Hematopoietic multipotent progenitor cell treated with erythropoietin and hydrocortisone succinate and interleukin-3 and kit ligand, for 15 days (in vitro differentiated cells): Measurements from ENCODE around the gene WFIKKN1.
"Not testable (repeated sequence)": the region's sequence is repeated elsewhere in the genome, so short reads cannot be mapped to it uniquely, and the experiment has no call there.

Experiments
- DNase-seq: peaks from one replicate; pipeline ENCODE4 v3.0.0-alpha.2; 2015; ENCODE audit warnings: low spot score

Gene WFIKKN1

GRCh38 chr16:595942-596735, 34.6 kb upstream of the WFIKKN1 start:
- DNase-seq = no peak

GRCh38 chr16:596736-597060, 34.1 kb upstream of the WFIKKN1 start:
- no peak for DNase-seq

- not testable (repeated sequence) for DNase-seq
Measured at GRCh38 chr16:597655-598054, 33.1 kb upstream of the WFIKKN1 start.

GRCh38 chr16:598823-599739, 31.7 kb upstream of the WFIKKN1 start:
- no peak for DNase-seq

- DNase-seq = peak; percentile 24
Measured at GRCh38 chr16:600781-601180, 30.0 kb upstream of the WFIKKN1 start.

GRCh38 chr16:603933-604332, 26.9 kb upstream of the WFIKKN1 start:
- no peak for DNase-seq

DNA sequence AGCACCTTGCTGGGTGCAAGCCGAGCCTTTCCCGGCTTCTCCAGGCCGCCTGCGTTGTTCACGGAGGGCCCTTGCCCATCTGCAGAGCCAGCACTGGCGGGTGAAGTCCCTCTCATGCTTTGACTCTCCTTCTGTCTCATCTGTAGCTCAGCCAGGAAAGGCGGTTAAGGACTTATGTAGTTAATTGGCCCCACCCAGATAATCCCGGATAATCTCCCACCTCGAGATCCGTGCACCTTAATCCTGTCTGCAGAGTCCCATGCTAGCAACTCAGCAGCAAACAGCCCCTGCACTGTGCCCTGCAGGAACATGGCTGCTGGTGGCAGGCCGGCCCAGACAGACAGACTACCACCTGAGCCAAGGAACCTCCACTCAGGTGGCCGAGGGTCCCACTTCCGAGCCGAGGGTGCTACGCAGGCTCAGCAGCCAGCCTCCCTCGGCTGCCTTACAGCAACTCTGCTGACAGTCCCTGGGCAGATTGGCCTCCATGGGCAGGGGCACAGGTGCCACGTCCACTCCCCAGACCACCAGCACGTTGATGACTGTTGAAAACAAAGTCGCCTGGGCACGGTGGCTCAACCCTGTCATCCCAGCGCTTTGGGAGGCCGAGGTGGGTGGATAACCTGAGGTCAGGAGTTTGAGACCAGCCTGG, 24.0 kb upstream of the WFIKKN1 start:
- DNase-seq = no peak

- DNase-seq = no peak
Measured at GRCh38 chr16:608019-608418, 22.8 kb upstream of the WFIKKN1 start.

DNA sequence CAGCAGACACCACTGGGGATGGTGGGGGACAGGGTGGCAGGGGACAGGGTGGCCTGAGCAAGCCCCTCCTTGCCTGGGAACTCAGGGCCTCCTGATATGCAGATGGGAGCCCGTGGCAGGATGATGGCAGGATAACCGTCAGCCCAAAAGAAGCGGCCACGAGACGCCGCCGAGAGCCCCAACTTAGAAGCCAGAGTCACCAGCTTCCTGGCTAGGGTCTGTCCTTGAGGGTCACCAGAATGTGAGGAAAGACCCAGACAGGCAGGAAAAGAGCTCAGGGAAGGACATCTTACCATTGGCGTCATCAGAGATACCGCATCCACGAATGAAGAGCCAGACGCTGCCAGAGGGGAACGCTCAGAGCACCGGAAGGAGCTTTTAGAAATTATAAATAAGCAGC, 21.5 kb upstream of the WFIKKN1 start:
- DNase-seq = no peak

- no peak for DNase-seq
Measured at GRCh38 chr16:609984-610383, 20.8 kb upstream of the WFIKKN1 start.

DNA sequence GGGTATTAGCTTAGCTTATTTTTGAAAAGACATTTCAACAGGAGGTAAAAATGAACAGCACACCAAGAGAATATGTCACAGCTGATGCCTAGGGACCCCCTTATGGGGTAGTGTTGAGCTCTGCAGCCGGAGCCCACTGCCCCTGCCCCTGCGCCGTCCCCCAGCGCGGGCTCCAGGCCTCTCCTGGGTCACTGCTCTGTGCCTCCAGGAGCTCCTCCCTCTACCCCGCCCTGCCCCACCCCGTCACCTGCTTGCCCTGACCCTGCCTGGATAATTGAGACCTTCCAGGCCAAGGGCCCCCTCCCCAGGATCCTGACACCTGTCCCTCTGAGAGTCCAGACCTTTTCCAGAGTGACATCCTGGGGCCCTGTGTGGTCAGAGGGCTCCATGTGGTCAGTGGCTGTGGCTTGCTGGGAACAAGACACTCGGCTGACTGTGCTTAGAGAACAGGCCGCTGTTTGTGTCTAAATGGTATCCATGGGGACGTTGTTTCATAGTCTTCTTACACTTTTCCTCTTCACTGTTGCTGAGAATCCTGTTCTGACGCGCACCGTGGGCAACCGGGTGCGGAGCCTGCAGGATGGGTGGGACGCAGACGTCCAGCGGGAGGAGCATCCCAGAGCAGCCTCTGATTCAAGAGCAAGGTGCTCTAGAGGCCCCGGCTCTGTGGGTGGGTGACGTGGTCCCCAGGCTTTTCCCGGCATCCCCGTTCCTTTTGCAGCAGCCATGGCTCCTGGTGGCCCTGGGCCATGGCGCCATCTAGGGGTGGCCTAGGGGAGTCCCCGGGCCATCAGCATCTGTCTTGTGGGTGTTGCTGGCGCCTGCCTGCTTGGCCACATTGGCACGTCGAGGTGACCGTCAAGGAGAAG, 20.0 kb upstream of the WFIKKN1 start:
- peak; percentile 56 for DNase-seq

DNA sequence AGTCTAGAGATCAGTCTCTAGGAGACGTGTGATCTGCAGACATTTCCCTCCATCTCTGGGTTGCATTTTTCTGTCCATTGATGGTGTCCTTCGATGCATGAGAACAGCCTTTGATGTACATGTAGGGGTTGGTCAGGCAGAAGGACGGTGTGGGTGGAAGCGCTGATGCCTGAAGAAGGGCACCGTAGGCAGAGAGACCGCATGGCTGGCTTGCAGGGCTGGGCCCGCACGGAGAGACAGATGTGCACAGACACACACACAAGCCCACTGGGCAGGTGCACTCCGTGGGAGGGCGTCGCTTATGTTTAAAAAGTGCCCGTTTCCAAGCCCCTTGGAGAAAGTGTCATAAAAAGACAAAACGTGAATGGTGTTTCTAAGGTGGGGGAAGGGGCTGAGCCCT, 15.7 kb upstream of the WFIKKN1 start:
- no peak for DNase-seq

- no peak for DNase-seq
Measured at GRCh38 chr16:616733-617586, 13.8 kb upstream of the WFIKKN1 start.

- DNase-seq = no peak
Measured at GRCh38 chr16:617855-618254, 12.9 kb upstream of the WFIKKN1 start.

GRCh38 chr16:619476-620100, 11.2 kb upstream of the WFIKKN1 start:
- DNase-seq = no peak

DNA sequence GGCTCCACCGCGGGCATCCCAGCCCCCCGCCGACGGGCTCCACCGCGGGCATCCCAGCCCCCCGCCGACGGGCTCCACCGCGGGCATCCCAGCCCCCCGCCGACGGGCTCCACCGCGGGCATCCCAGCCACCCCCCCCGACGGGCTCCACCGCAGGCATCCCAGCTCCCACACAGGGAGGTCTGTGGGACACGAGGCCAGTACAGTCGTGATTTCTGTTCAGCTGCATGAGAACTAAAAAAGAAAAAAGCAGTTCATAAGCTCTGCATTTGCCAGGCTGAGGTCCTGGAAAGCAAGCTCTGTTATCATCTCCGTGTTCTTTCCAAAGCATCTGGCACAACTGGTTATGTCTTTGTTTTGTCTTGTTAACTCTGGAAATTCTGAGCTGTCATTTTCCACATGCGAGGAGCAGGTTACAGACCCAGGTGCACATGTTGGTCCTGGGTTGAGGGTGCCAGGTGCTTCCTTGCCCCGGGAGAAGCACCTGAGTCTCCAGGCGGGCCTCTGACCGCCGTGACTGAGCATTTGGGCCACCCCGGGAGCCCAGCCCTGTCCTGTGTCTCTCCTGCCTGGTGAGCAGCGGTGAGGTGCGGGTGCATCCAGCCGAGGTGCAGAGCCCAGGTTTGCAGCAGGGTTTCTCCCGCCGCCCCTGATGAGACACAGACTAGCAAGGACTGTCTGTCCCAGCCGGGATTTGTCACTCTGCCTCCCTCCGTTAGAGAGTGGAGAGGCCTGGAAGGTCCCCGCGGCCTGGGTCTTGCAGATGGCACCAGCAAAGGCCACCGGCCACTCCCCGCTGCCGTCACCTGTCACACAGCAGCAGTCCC, 9.9 kb upstream of the WFIKKN1 start:
- DNase-seq = no peak

DNA sequence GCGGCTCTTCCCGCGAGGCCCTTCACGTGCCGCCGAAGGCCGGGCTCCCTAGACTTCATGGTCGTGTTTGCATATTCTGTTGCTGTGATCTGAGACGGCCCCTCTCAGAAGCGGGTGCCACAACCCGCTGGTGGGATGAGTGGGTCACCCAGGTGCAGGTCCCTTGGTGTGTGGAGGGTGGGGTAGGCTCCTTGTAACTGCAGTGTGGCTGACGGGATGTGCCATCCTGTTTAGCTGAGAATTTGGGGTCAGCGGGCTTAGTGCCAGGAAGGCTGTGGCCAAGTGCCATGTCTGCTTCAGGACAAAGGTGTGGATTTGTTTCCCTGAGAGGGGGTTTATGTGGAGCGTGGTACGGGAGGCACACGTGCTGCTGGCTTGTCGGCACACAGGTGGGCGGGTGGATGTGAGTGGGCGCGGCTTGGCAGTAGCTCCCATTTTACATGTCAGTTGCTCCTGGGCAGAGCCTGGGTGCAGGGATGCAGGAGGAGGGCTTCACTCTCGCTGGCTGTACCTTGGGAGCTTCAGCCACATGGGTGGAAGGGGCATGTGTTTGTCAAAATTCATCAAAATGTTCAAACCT, 9.2 kb upstream of the WFIKKN1 start:
- DNase-seq = peak; percentile 12

DNA sequence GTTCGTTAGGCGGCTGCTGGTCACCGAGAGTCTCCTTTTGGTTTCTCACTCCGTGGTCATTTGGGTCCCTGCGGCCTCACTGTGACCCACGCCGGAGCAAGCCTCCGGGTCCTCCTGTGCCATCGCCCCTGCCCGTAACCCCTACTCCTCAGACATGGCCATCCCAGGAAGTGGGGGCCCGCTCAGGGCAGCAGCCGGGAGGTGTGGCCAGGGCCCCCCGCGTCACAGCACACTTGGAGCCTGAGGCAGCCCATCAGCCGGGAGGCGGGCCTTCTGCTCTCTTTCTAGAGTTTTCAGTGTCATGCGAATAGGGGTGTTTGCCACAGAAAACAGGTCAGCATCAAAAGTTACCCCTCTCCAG, 7.9 kb upstream of the WFIKKN1 start:
- no peak for DNase-seq

DNA sequence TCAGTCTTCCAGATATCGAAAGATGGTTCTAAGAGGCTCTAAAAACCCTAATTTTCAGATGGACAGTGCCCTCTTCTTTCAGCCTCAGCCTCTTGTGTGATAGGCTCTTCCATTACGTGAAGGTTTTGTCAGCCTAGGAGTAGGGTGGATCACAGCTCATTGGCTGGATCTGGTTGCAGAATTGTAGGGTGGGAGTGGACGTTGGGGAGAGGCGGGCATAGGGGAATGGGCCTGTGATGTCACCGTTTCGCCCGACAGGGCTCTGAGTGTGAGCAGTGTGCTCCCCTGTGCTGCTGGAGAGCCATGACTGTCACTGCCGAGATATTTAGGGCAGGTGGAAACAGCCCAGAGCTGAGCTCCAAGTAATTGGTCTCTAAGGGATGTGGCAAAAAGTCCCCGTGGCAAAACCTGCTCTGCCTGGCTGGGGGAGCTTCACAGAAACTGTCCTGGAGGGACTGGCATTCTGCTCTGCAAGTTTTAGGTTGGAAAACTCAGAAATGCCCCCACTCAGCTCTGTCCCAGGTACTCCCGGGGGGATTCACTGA, 6.2 kb upstream of the WFIKKN1 start:
- DNase-seq = no peak
